Measurements from ENCODE around the gene RASD1.
"Not testable (repeated sequence)": the region's sequence is repeated elsewhere in the genome, so short reads cannot be mapped to it uniquely, and the experiment has no call there.

Gene RASD1

DNA sequence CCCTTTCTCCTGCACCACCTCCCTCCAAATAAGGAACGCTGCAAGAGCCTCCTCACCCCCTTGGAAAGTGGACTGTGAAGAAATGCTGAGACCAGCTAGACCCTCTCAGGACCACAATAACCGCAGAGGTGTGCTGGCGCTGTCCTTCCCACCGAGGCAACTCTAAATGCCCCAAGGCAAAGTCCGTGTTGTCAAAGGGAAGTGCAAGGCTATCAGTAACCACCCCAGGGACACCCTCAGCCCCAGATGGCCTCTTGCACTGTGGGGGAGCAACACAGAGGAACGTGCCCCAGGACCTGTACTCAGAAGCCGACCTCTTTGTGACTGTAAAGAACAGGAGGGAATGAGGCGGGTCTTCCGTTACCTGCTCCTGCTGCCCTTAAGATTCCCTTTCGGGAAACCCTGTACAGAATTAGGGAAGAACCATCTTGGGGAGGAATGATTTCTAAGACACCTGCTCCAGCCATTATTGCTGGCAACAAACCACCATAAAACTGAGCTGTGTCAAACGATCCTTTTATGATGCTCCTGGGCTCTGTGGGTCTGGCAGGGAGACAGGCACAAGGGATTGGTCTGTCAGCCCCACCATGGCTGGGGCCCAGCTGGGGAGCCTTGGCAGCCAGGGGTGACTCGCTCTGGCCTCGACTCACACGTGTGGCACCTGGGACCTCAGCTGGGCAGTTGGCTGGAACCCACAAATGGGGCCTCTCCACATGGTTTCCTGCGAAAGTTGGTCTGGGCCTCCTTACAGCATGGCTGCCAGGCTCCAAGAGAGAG, 34.0 kb downstream of the RASD1 start:
- no peak for DNase-seq (ENCODE audit: low read depth)
- TF ChIP-seq, protein P1, sequence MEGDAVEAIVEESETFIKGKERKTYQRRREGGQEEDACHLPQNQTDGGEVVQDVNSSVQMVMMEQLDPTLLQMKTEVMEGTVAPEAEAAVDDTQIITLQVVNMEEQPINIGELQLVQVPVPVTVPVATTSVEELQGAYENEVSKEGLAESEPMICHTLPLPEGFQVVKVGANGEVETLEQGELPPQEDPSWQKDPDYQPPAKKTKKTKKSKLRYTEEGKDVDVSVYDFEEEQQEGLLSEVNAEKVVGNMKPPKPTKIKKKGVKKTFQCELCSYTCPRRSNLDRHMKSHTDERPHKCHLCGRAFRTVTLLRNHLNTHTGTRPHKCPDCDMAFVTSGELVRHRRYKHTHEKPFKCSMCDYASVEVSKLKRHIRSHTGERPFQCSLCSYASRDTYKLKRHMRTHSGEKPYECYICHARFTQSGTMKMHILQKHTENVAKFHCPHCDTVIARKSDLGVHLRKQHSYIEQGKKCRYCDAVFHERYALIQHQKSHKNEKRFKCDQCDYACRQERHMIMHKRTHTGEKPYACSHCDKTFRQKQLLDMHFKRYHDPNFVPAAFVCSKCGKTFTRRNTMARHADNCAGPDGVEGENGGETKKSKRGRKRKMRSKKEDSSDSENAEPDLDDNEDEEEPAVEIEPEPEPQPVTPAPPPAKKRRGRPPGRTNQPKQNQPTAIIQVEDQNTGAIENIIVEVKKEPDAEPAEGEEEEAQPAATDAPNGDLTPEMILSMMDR (IDR thresholded peaks at IDR 0.05; ENCODE audit: control insufficient read depth, insufficient read depth, low read depth, low read length, missing control alignments), result no peak

DNA sequence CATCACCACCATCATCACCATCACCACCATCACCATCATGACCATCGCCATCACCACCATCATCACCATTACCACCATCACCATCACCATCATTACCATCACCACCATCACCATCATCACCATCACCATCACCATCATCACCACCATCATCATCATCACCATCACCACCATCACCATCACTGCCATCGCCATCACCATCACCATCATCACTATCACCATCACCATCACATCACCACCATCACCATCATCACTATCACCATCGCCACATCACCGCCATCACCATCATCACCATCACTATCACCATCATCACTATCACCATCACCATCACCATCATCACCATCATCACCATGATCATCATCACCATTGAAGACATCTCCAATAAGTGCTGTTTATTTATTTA, 36.2 kb downstream of the RASD1 start:
- H3K4me3 ChIP-seq (ENCODE audit: control insufficient read depth, low read depth, low read length), result no peak overlapping the region
- no peak for DNase-seq (ENCODE audit: low read depth)
- TF ChIP-seq, protein P1 (IDR thresholded peaks at IDR 0.05; ENCODE audit: control insufficient read depth, insufficient read depth, low read depth, low read length, missing control alignments), result no peak

More for the DNA sequence above, 34.0 kb downstream of the RASD1 start:
- H3K4me3 ChIP-seq (ENCODE audit: control insufficient read depth, low read depth, low read length), result no peak overlapping the region

DNA sequence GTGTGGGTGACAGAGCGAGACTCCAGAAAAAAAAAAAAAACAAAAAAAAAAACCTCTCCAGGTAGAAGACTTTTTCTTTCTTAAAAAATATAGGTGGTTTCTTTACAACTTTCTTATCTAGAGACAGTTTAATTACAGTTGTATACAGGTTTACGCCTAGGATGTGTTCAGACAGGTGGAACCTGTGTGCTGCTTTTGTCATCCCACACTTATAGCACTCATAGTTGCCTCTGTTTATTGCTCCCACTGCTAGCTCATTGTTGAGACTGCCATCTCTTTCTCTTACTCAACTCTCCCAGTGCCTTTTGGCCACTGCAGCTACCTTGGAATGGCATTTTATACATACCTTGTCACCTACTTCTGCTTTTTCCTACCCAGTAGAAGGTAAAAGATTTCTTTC, 38.5 kb downstream of the RASD1 start:
- DNase-seq (ENCODE audit: low read depth), result no peak
- TF ChIP-seq, protein P1 (IDR thresholded peaks at IDR 0.05; ENCODE audit: control insufficient read depth, insufficient read depth, low read depth, low read length, missing control alignments), result no peak
- H3K4me3 ChIP-seq (ENCODE audit: control insufficient read depth, low read depth, low read length), result no peak overlapping the region

DNA sequence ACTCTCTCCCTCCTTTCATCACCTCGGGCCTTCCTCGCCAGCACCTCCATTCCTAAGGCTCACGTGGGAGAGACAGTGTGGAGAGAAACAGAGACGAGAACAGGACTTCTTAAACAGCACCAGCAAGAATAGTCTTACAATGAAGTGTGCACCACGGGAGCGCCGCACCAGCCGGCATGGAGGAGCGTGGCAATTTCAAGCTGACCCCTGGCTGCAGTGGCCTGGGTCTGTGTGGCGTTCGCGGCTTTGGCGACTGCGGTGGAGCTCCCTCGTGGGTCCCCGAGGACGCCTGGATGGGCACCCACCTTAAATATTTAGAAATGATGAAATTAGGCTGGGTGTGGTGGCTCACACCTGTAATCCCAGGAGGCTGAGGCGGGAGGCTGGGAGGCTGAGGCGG, 39.9 kb downstream of the RASD1 start:
- H3K4me3 ChIP-seq (ENCODE audit: control insufficient read depth, low read depth, low read length), result no peak overlapping the region
- DNase-seq (ENCODE audit: low read depth), result no peak
- TF ChIP-seq, protein P1 (IDR thresholded peaks at IDR 0.05; ENCODE audit: control insufficient read depth, insufficient read depth, low read depth, low read length, missing control alignments), result no peak

DNA sequence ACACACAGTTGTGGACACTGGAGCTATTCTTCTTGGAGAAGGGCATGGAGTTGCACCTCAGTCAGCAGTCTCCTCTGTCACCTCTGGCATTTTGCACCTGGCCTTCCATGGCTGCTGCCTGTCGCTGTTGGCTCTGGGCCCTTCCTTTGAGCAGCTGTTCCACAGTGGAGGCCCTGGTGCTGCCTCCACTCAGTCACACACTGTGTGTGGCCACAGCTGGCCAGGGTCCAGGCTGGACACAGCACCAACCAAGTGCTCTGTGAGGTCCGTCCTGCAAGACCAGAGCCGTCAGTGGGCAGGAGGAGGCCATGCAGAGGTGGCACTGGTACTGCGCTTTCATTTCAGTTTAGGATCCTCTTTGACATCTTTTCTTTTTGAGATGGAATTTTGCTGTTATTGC, 41.0 kb downstream of the RASD1 start:
- TF ChIP-seq, protein P1 (IDR thresholded peaks at IDR 0.05; ENCODE audit: control insufficient read depth, insufficient read depth, low read depth, low read length, missing control alignments), result no peak

DNA sequence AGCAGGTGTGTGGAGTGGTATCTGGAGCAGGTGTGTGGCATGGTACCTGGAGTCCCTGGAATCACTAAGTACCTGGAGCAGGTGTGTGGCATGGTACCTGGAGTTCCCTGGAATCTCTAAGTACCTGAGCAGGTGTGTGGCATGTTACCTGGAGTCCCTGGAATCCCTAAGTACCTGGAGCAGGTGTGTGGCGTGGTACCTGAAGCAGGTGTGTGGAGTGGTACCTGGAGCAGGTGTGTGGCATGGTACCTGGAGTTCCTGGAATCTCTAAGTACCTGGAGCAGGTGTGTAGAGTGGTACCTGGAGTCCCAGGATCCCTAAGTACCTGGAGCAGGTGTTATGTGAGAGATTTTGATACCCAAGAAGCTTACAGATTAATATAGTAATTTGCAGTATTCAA, 41.5 kb downstream of the RASD1 start:
- not testable (repeated sequence) for H3K4me3 ChIP-seq (ENCODE audit: control insufficient read depth, low read depth, low read length); DNase-seq (ENCODE audit: low read depth)

More for the DNA sequence above, 41.0 kb downstream of the RASD1 start:
- no peak for DNase-seq (ENCODE audit: low read depth)
- H3K4me3 ChIP-seq (ENCODE audit: control insufficient read depth, low read depth, low read length), result no peak overlapping the region

DNA sequence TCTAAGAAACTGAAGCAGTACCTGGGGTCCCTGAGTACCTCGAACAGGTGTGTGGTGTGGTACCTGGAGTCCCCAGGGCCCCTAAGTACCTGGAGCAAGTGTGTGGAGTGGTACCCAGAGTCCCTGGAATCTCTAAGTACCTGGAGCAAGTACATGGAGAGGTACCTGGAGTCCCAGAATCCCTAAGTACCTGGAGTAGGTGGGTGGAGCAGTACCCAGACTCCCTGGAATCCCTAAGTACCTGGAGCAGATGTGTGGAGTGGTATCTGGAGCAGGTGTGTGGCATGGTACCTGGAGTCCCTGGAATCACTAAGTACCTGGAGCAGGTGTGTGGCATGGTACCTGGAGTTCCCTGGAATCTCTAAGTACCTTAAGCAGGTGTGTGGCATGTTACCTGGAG, 41.9 kb downstream of the RASD1 start:
- DNase-seq (ENCODE audit: low read depth), result no peak
- TF ChIP-seq, protein P1 (IDR thresholded peaks at IDR 0.05; ENCODE audit: control insufficient read depth, insufficient read depth, low read depth, low read length, missing control alignments), result no peak
- H3K4me3 ChIP-seq (ENCODE audit: control insufficient read depth, low read depth, low read length), result no peak overlapping the region
